A549 (cell line): ENCODE data around the gene CTNNA3.

Source experiments
- MYC ChIP-seq: IDR thresholded peaks from 2 replicates; pipeline ENCODE4 v1.6.1; 2012; ENCODE audit warnings: mild to moderate bottlenecking, inconsistent platforms, low read length, improper control_type of control experiment, borderline replicate concordance
- PHF8 ChIP-seq: fragments of 200-600 bp; sonication (generic); IDR thresholded peaks from 2 replicates; pipeline ENCODE4 v1.6.1; 2016; ENCODE audit warnings: low read depth, mild to moderate bottlenecking, antibody characterized with exemption, moderate library complexity, borderline replicate concordance
- POLR2A ChIP-seq: IDR thresholded peaks from 2 replicates; pipeline ENCODE4 v1.6.1; 2012; ENCODE audit warnings: mild to moderate bottlenecking, low read length
- RNF2 ChIP-seq: fragments of 200-600 bp; sonication (generic); IDR thresholded peaks from 2 replicates; pipeline ENCODE4 v1.6.1; 2016; ENCODE audit warnings: low read depth, mild to moderate bottlenecking, antibody characterized with exemption, moderate library complexity, borderline replicate concordance
- ZC3H11A ChIP-seq: fragments of 450-650 bp; IDR thresholded peaks from 2 replicates; pipeline ENCODE4 v1.6.1; 2014; ENCODE audit warnings: antibody characterized with exemption, mild to moderate bottlenecking
- TF ChIP-seq, protein P1 (sequence below): IDR thresholded peaks from 2 replicates; pipeline ENCODE4 v1.6.1; 2012; ENCODE audit warnings: low read depth, borderline replicate concordance
- TF ChIP-seq, protein P2 (sequence below): fragments of >200 bp; sonication (Bioruptor Twin); formaldehyde crosslinking; IDR thresholded peaks from 3 replicates; pipeline ENCODE4 v1.5.1; 2016

DNA sequence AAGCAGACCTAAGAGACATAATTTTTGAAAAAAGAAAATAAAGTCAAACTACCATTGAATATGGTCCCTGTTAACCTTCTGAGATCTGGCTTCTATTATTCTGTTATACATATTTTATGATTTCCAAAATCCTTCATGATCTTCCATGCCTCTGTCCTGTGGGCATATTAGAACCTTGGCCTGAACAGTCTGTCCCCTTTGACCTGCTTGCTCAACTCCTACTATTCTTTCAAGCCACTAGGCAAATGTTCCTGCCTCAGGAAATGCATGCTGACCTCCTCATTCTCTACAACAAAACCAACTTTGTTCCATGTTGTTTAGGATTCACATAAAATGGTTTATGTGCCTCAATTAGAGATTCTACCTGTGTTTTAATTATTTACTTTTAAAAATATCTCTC lies 1315.0 kb downstream of the CTNNA3 start:
- TF ChIP-seq POLR2A, result no peak
- no peak for TF ChIP-seq RNF2
- TF ChIP-seq, protein P1, sequence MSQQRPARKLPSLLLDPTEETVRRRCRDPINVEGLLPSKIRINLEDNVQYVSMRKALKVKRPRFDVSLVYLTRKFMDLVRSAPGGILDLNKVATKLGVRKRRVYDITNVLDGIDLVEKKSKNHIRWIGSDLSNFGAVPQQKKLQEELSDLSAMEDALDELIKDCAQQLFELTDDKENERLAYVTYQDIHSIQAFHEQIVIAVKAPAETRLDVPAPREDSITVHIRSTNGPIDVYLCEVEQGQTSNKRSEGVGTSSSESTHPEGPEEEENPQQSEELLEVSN, result no peak
- TF ChIP-seq, protein P2, sequence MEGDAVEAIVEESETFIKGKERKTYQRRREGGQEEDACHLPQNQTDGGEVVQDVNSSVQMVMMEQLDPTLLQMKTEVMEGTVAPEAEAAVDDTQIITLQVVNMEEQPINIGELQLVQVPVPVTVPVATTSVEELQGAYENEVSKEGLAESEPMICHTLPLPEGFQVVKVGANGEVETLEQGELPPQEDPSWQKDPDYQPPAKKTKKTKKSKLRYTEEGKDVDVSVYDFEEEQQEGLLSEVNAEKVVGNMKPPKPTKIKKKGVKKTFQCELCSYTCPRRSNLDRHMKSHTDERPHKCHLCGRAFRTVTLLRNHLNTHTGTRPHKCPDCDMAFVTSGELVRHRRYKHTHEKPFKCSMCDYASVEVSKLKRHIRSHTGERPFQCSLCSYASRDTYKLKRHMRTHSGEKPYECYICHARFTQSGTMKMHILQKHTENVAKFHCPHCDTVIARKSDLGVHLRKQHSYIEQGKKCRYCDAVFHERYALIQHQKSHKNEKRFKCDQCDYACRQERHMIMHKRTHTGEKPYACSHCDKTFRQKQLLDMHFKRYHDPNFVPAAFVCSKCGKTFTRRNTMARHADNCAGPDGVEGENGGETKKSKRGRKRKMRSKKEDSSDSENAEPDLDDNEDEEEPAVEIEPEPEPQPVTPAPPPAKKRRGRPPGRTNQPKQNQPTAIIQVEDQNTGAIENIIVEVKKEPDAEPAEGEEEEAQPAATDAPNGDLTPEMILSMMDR, result no peak
- TF ChIP-seq PHF8, result no peak
- no peak for TF ChIP-seq ZC3H11A
- TF ChIP-seq MYC, result no peak
